ENCODE results near the gene RBAK.
"Not testable (repeated sequence)": the region's sequence is repeated elsewhere in the genome, so short reads cannot be mapped to it uniquely, and the experiment has no call there.

RBAK gene

DNA sequence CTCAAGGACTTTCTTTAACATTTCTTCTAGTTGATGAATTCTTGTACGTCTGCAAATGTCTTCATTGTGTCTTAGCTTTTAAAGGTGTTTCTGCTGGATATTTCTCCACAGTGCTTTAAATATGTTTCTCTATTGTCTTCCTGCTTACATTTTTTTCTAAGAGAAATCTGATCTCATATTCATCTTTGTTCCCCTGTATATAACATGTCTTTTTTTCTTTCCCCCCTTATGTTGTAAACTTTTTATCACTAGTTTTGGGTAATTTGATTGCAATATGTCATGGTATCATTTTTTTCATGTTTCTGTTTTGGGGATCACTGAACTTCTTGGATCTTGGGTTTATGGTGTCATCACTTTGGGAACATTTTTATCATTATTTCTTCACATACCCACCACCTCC lies 7.5 kb downstream of the RBAK start:
- DNase-seq = no peak

DNA sequence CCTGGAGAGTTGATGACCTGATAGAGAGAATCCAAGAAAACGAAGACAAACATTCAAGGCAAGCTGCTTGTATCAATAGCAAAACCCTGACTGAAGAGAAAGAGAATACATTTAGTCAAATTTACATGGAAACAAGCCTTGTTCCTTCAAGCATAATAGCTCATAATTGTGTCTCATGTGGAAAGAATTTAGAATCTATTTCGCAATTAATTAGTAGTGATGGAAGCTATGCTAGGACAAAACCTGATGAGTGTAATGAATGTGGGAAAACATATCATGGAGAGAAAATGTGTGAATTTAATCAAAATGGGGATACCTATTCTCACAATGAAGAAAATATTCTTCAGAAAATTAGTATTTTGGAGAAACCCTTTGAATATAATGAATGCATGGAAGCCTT lies 18.0 kb downstream of the RBAK start:
- no peak for DNase-seq

DNA sequence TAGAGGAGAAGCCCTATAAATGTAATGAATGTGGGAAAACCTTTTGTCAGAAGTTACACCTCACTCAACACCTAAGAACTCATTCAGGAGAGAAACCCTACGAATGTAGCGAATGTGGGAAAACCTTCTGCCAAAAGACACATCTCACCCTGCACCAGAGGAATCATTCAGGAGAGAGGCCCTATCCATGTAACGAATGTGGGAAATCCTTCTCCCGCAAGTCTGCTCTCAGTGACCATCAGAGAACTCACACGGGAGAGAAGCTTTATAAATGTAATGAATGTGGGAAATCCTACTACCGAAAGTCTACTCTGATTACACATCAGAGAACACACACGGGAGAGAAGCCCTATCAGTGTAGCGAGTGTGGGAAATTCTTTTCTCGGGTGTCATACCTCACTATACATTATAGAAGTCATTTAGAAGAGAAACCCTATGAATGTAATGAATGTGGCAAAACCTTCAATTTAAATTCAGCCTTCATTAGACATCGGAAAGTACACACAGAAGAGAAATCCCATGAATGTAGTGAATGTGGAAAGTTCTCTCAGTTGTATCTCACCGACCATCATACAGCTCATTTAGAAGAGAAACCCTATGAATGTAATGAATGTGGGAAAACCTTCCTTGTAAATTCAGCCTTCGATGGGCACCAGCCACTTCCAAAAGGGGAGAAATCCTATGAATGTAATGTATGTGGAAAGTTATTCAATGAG lies 18.9 kb downstream of the RBAK start:
- no peak for DNase-seq

DNA sequence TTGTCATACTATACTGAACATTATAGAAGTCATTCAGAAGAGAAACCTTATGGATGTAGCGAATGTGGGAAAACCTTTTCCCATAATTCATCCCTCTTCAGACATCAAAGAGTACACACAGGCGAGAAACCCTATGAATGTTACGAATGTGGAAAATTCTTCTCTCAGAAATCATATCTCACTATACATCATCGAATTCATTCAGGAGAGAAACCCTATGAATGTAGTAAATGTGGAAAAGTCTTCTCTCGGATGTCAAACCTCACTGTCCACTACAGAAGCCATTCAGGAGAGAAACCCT lies 19.4 kb downstream of the RBAK start:
- no peak for DNase-seq

DNA sequence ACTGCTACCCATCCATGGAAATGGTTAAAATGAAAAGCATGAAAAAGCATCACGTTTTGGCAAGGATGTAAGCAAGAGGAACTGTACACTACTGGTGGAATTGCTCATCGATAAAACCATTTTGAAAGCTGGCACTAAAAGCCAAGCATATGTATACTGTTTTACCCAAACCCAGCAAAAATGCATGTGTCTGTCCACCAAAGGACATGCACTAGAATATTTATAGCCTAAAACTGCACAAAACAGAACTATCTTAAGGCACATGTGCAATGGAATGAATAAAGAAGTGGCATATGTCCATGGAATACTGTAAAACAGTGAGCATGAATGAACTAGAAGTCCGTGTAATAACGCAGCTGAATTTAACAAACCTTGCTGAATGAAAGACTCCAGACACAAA lies 22.9 kb downstream of the RBAK start:
- DNase-seq = no peak

DNA sequence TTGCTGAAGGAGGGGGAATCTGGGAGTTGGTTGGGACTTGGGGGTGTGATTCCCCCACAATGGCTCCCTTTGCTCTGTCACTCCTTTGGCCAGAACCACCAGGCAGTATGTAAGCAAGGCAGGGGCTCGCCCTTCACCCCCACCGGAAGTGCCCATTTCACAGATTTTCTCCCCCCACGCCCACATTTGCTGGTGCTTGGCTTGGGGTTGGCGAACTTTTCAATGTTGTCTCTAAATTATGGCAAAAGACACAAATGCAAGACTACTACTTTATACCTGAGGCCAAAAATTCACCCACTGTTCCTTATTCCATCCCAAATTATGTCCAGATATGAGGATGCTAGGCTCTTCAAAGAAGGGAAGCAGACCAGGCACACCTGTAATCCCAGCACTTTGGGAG lies 24.5 kb downstream of the RBAK start:
- no peak for DNase-seq

DNA sequence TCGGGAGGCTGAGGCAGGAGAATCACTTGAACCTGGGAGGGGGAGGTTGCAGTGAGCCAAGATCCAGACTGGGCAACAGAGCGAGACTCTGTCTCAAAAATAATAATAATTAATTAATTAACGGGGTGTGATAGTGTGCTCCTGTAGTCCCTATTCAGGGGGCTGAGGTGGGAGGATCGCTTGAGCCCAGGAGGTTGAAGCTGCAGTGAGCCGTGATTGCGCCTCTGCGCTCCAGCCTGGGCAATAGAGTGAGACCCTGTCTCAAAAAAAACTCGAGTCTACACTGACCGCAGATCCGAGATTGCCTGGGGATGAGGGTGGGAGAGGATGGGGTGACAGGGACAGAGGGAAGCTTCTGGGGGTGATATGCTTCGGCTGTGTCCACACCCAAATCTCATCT lies 29.5 kb downstream of the RBAK start:
- DNase-seq = not testable (repeated sequence)

DNA sequence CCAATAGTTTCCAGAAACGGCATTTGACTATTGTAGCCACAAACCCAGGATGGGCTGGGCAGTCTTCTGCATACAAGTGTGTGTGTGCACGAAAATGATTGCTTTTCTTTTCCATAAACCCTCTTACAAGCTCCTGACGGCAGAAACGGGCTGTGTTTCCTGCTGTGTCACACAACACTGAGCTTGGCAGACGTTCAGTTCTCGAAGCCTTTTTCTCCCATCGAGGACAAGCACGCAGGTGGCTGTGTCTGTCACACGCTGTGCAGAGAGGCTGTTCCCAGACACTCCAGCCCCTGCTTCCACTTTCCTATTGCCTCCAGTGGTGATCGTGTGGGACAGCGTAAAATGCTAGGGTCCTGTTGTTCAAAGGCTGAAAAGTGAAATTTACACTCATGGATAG lies 32.1 kb downstream of the RBAK start:
- DNase-seq = no peak

DNA sequence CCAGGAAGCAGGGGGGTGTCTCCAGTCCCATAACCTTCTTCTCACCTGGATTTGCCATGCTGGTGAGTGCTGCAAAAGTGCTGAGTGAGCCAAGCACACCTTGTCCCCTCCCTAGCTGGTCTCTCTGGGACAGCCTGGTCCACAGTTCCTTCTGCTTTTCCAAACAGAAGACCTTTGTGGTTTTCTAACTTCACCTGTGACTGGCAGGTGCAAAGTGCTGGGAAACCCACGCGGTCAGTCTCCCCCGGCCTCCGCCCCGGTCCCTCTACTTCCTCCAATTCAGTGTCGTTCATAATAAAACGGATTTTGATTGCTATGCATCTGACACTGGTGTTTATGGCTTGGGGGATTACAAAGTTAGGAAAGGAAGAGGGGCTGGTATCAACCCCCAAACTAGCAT lies 37.1 kb downstream of the RBAK start:
- DNase-seq = no peak

DNA sequence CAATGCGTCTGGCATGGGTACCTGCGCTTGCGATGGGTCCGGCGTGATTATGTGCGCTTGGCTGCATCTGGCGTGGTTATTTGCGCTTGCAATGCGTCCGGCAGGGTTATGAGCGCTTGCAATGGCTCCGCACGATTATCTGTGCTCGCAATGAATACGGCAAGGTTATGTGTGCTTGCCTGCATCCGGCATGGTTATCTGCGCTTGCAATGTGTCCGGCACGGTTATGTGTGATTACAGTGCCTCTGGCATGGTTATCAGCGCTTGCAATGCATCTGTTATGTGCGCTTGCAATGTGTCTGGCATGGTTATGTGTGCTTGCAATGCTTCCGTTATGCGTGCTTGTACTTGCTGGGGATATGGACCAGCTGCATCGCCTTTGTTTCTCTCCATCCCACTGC lies 37.7 kb downstream of the RBAK start:
- DNase-seq = no peak

DNA sequence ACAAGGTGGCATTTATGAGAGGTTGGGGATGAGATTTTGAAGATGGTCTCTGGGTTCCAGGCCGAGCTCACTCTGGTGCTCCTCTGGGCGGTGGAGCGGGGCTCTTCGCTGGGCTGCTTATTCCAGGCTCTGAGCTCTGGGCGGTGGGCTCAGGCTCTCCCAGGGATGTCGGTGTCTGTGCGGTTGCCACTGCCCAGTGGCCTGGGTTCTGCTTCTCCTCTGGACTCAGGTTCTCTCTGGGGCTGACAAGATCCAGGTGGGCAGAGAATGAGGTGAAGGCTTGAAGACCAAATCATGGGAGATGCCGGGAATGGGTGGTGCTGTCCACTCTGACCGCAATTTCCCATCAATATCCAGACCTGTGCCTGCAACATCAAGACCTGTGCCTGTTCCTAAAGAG lies 40.6 kb downstream of the RBAK start:
- no peak for DNase-seq

DNA sequence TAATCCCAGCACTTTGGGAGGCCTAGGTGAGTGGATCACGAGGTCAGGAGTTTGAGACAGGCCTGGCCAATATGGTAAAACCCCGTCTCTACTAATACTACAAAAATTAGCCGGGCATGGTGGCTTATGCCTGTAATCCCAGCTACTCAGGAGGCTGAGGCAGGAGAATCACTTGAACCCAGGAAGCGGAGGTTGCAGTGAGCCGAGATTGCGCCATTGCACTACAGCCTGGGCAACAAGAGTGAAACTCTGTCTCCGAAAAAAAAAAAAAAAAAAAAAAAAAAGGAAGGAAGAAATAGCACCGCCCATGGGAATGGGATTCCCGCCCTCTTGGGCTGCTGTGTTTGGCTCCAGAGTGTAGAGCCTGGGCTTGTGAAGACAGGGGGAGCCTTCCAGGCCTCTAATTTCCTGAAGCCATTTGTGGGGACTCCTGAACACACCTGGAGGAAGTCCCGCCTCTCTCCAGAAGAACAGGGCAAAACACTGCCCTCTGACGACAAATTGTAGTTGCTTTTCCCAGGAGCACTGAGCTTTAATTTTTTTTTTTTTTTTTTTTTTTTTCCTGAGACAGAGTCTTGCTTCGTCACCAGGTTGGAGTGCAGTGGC lies 42.7 kb downstream of the RBAK start:
- not testable (repeated sequence) for DNase-seq

DNA sequence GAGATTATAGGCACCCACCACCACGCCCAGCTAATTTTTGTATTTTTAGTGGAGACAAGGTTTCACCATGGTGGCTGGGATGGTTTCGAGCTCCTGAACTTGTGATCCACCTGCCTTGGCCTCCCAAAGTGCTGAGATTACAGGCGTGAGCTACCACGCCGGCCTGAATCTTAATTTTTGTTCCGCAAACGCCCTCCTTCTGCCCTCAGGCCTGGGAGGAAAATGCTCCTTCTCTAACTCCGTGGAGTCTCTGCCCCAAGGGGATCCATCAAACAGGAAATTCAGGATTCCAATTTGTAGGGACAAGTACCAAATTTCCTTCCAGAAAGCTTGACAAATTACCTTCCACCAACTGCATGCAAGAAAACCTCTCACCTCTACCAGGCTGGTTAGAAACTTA lies 43.2 kb downstream of the RBAK start:
- no peak for DNase-seq

DNA sequence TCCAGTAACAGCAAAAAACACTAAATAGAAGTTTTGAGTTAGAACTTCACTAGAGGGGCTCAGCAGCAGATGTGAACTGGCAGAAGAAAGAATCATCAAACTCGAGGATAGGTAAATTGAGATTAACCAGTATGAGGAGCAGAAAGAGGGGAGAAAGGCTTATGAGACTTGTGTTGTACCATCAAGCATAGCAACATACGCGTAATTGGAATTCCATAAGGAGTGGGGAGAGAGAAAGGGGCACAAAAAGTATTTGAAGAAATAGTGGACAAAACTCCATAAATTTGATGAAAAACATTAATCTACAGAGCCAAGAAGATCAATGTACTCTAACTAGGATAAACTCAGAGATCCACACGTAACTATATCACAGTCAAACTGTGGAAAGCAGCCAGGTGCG lies 48.3 kb downstream of the RBAK start:
- DNase-seq = no peak

DNA sequence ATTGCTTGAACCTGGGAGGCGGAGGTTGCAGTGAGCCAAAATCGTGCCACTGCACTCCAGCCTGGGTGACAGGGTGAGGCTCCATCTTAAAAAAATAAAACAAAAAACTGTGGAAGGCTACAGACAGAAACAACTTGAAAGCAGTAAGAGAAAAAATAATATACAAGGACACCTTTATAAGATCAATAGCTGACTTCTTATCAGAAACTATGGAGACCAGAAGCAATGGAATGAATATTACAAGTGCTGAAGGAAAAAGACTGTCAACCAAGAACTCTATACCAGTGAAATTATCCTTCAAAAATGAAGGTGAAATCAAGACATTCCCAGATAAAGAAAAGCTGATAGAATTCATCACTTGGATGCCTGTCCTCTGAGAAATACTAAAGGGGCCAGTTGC lies 49.0 kb downstream of the RBAK start:
- DNase-seq = no peak

DNA sequence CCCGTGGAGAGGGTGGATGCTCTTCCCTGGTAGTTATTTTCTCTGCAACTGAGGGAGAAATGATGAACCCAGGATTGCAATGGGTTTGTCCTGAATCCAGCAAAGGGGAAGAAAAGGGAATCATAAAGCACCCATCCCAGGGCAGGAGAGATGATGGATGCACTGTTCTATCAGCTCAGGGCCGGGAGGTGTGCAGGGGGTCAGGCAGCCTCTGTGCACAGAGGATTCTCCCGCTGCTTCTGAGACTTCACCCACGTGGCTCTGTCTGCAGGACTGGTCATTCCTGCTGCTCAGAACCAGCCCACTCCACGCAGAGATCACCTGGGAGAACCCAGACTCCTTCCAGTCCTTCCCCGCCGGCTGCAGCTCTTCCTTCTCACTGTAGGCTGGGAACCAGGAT lies 70.7 kb downstream of the RBAK start:
- no peak for DNase-seq

DNA sequence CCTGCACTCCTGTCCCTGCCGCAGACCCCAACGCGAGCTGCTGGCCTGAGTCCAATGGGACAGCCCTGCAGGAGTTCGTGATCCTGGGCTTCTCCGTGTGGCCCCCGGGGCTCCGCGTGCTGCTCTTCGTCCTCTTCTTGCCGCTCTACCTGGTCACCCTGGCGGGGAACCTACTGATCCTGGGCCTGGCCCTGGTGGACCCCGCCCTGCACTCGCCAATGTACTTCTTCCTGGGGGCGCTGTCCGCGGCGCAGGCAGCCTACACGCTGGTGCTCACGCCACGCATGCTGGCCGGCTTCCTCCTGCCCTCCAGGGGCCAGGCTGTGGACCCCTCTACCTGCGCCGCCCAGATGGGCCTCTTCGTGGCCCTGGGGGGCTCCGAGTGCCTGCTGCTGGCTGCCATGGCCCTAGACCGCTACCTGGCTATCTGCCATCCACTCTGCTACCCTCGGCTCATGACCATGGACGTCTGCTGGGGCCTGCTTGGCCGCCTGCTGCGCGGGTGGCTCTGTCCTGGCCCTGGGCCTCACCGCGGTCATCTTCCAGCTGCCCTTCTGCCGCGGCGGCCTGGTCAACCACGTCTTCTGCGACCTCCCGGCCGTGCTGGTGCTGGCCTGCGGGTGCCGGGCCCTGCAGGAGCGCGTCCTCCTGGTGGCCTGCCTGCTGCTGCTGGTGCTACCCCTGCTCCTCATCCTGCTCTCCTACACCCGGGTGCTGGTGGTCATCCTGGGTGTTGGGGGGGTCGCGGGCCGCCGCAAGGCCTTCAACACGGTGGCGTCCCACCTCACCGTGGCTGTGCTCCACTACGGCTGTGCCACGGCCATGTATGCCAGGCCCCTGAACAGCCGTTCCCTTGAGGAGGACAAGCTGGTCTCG lies 71.7 kb downstream of the RBAK start:
- no peak for DNase-seq
